Breast epithelium (tissue), 4 donors: ENCODE results near the gene NAE1. TPM values are rescaled to one million over a fixed set of nuclear protein-coding genes. Genes with fewer than 3 reads are reported as not detected.

Source experiments
- DNase-seq, 2 donors: peaks; one replicate each; pipeline ENCODE4 v3.0.0-alpha.2; 2019; ENCODE audit warnings: low spot score in 2 of 2
- H3K27ac ChIP-seq, 2 donors: fragments of 200-600 bp; sonication (generic) in 1 of 2; one replicate each; pipeline ENCODE4 v1.5.1; 2016 to 2019; ENCODE audit warnings: mild to moderate bottlenecking in 1 of 2
- H3K27me3 ChIP-seq, 2 donors: fragments of 200-600 bp; sonication (generic) in 1 of 2; one replicate each; pipeline versions ENCODE4 v1.5.1 to v1.6.0; 2017 to 2019; ENCODE audit warnings: control low read depth in 1 of 2, mild to moderate bottlenecking in 1 of 2
- H3K36me3 ChIP-seq: fragments of 200-600 bp; one replicate; pipeline ENCODE4 v1.5.1; 2019
- H3K4me1 ChIP-seq, 2 donors: fragments of 200-600 bp; sonication (generic); one replicate each; pipeline ENCODE4 v1.5.1; 2016 to 2019; ENCODE audit warnings: control low read depth in 1 of 2
- H3K4me3 ChIP-seq, 3 donors: fragments of 200-600 bp; sonication (generic); 1 replicate in 2 of 3; 2 replicates in 1 of 3; pipeline ENCODE4 v1.5.1; 2016 to 2019; ENCODE audit warnings: mild to moderate bottlenecking in 3 of 3, moderate library complexity in 2 of 3
- H3K9me3 ChIP-seq, 2 donors: fragments of 200-600 bp; sonication (generic) in 1 of 2; one replicate each; pipeline ENCODE4 v1.5.1; 2016 to 2019; ENCODE audit warnings: control low read depth in 1 of 2
- POLR2A ChIP-seq: fragments of 450-650 bp; IDR thresholded peaks from one replicate; pipeline ENCODE4 v1.6.1; 2016; ENCODE audit warnings: antibody characterized with exemption, mild to moderate bottlenecking, moderate library complexity
- POLR2AphosphoS5 ChIP-seq, 3 donors: sonication (generic); formaldehyde crosslinking; IDR thresholded peaks; one replicate each; pipeline ENCODE4 v1.6.1; 2017; ENCODE audit warnings: antibody characterized with exemption in 3 of 3
- intact Hi-C: fragments of 100-400 bp; cut with DNase I; formaldehyde crosslinking; loops from one replicate; pipeline ENCODE4 v1.15.1; 2023; ENCODE audit warnings: low total_unique reads
- total RNA-seq, 3 donors: library from RNA; depleted of rRNA; stranded (reverse); fragments of >200 nt; gene quantifications; one replicate each; pipeline ENCODE4 v1.1.0, GENCODE V29; 2016
- TF ChIP-seq, protein P1 (sequence below), 3 donors: fragments of 450-650 bp; IDR thresholded peaks; one replicate each; pipeline ENCODE4 v1.5.1; 2016 to 2017; ENCODE audit warnings: antibody characterized with exemption in 3 of 3, mild to moderate bottlenecking in 3 of 3, moderate library complexity in 3 of 3

Gene NAE1
- 10 to 100 TPM; 44.0 to 69.8 (median 60.3) TPM for total RNA-seq

DNA sequence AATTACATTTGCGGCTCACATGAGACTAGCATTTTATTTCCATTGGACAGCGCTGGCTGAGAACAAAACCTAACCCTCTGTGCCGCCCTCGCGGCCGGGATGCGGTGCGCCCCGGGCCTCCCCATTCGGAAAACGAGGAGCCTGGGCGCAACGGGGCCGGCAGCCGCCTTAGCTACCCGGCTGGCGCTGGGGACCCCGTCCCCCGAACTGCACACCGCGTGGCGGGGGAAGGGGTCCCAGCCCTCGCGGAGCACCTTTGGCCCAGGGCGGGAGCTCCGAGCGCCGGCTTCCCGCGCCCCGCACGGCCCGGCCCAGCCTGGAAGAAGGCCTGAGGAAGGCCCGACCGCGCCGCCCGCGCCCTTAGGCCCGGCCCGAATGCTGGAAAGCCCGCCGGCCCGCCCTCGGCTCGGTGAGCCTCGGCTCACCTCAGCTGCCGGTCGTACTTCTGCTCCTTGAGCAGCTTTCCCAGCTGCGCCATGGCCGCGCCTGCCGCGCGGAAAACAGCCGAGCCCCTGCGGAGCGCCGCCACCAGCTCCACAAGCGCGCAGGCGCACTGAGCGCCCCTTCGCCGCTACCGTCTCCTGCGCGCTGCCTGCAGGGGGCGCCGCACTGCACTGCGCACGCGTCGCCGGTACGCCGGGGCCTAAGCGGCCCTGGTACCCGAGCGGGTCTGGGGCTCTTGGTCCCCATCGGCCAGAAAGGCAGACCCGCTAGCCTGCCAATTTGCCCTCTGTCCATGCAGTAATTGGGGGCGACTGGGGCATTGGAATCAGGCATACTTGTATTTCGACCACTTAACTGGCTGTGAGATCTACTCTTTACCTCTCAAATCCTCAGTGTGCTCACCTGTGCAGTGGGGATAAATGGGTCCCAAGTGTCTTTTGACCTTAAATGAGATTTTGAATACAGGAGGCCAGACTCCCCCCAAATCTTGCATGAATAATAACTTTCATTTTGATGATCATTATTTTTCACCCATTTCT is at the start of gene NAE1:
NAE1 (minus strand) TSS at position 555 of the 983 bp plus-strand sequence; CDS start at position 478, 77 bp downstream.
- H3K36me3 ChIP-seq: no peaks in the 10 kb centered on the region
- no peaks in the 10 kb centered on the region for H3K4me1 ChIP-seq
- DNase-seq: peak; percentile 65 to 74
- peak within 1 kb of the TSS; percentile 92 to 93 for H3K27ac ChIP-seq
- TF ChIP-seq, protein P1, sequence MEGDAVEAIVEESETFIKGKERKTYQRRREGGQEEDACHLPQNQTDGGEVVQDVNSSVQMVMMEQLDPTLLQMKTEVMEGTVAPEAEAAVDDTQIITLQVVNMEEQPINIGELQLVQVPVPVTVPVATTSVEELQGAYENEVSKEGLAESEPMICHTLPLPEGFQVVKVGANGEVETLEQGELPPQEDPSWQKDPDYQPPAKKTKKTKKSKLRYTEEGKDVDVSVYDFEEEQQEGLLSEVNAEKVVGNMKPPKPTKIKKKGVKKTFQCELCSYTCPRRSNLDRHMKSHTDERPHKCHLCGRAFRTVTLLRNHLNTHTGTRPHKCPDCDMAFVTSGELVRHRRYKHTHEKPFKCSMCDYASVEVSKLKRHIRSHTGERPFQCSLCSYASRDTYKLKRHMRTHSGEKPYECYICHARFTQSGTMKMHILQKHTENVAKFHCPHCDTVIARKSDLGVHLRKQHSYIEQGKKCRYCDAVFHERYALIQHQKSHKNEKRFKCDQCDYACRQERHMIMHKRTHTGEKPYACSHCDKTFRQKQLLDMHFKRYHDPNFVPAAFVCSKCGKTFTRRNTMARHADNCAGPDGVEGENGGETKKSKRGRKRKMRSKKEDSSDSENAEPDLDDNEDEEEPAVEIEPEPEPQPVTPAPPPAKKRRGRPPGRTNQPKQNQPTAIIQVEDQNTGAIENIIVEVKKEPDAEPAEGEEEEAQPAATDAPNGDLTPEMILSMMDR (IDR thresholded peaks at IDR 0.05): peak; percentile 78 to 94 (median 94)
- TF ChIP-seq POLR2A (peak; percentile 82), POLR2AphosphoS5 (IDR thresholded peaks at IDR 0.05) (peak; percentile 76 to 93 (median 93))
- no peaks in the 10 kb centered on the region for H3K9me3 ChIP-seq
- H3K4me3 ChIP-seq: peak within 1 kb of the TSS; percentile 72 to 86 (median 86)
- intact Hi-C loops: no loop called here
- H3K27me3 ChIP-seq: no peaks in the 10 kb centered on the region

DNA sequence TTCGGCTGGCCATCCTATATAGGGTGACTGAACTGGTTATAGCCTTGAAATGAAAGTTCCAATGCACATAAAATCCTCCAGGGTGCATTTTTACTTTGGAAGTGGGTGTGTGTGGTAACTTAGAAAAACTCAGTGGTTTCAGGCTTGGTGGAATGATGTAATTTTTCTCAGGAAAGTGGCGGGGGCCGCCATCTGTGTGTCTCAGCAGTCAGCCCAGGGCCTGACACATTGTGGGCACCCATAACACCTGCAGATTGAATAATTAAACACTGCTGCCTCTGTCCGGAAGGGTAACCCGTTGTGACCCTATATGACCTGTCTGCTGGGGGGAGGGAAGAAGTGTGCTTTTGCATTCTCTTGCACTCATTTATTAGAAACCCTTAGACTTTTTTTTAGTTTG is 47.3 kb upstream of the NAE1 start:
- intact Hi-C loops: loop anchor here (1.0 kb wide), 1 partner anchor 35 kb away; no protein-coding TSS in a partner anchor
- no peaks in the 10 kb centered on the region for H3K9me3 ChIP-seq
- no peak overlapping the region for H3K27ac ChIP-seq
- no peaks in the 10 kb centered on the region for H3K36me3 ChIP-seq
- DNase-seq: no peak
- no peak for TF ChIP-seq POLR2AphosphoS5 (IDR thresholded peaks at IDR 0.05)
- TF ChIP-seq POLR2A: no peak
- TF ChIP-seq, protein P1 (IDR thresholded peaks at IDR 0.05): no peak
- H3K27me3 ChIP-seq: no peaks in the 10 kb centered on the region
- H3K4me3 ChIP-seq: no peak overlapping the region
- H3K4me1 ChIP-seq: no peaks in the 10 kb centered on the region

DNA sequence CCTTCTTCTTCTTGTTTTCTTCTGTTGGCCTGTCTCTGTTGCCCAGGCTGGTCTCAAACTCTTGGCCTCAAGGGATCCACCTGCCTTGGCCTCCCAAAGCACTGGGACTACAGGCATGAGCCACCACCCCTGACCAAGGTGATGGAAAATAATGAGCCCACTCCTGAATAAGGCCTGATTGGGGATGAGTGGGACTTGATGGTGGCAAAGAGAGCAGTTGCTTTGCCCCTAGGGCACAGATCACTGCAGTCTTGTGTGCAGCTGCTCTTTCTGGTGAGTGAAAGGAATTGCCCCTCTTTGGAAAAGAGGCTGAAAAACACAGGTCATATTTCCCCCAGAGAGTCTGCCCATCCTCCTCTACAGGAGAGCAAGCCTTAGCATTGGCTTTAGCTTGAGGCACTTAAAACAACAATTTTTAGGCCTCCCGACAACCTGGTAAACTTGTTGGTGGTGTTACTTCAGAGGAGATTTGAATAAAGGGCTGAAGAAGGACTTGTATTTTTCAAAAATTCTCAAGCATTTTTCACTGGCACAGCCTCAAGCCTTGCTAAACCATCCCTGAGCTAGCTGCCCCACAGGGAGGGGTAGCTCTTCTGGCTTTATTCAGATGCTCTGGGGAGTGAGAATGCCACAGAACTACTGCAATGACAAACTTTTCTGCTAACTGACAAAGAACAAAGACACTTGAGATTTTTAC is 43.5 kb upstream of the NAE1 start:
- no peak for DNase-seq
- intact Hi-C loops: no loop called here
- no peaks in the 10 kb centered on the region for H3K27me3 ChIP-seq
- no peaks in the 10 kb centered on the region for H3K4me1 ChIP-seq
- no peaks in the 10 kb centered on the region for H3K36me3 ChIP-seq
- no peaks in the 10 kb centered on the region for H3K9me3 ChIP-seq
- TF ChIP-seq POLR2A (no peak), POLR2AphosphoS5 (IDR thresholded peaks at IDR 0.05) (no peak)
- TF ChIP-seq, protein P1 (IDR thresholded peaks at IDR 0.05): no peak
- peak overlapping the region; percentile 8 to 35 for H3K27ac ChIP-seq
- no peak overlapping the region for H3K4me3 ChIP-seq

DNA sequence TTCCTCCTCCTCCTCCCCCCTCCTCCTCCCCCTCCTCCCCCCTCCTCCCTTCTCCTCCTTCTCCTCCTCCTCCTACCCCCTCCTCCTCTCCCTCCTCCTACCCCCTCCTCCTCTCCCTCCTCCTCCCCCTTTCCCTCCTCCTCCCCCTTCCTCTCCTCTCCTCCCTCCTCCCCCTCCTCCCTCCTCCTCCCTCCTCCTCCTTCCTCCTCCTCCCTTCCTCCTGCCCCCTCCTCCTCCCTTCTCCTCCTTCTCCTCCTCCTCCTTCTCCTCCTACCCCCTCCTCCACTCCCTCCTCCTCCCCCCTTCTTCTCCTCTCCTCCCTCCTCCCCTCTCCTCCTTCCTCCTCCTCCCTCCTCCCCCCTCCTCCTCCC is 42.9 kb upstream of the NAE1 start:
- Histone ChIP-seq H3K27ac (peak overlapping the region; percentile 46 to 79), H3K36me3 (no peaks in the 10 kb centered on the region), H3K4me1 (no peaks in the 10 kb centered on the region), H3K4me3 (peak overlapping the region in 1 of 3 donors; percentile 56), H3K9me3 (no peaks in the 10 kb centered on the region), H3K27me3 (no peaks in the 10 kb centered on the region)
- no peak for DNase-seq
- intact Hi-C loops: no loop called here
- no peak for TF ChIP-seq POLR2AphosphoS5 (IDR thresholded peaks at IDR 0.05)
- TF ChIP-seq, protein P1 (IDR thresholded peaks at IDR 0.05): no peak
- TF ChIP-seq POLR2A: no peak
